HepG2 (cell line): ENCODE results near the gene TAF1B. TPM values are rescaled to one million over a fixed set of nuclear protein-coding genes. Genes with fewer than 3 reads are reported as not detected.

Experiments
- ATF6 ChIP-seq: sonication (generic); formaldehyde crosslinking; conservative IDR thresholded peaks from 2 replicates; pipeline ENCODE4 v1.4.0; 2020; ENCODE audit warnings: missing genetic modification reagents
- EED ChIP-seq: sonication (generic); formaldehyde crosslinking; IDR thresholded peaks from 2 replicates; pipeline ENCODE4 v1.5.0; 2020; ENCODE audit warnings: mild to moderate bottlenecking, missing genetic modification reagents
- FOXO4 ChIP-seq: sonication (generic); formaldehyde crosslinking; conservative IDR thresholded peaks from 2 replicates; pipeline ENCODE4 v1.8.1; 2023; ENCODE audit warnings: missing genetic modification reagents
- IRF2 ChIP-seq: IDR thresholded peaks from 2 replicates; pipeline ENCODE4 v1.6.1; 2018; ENCODE audit warnings: missing genetic modification reagents, missing compliant biosample characterization
- KMT2A ChIP-seq: sonication (generic); formaldehyde crosslinking; IDR thresholded peaks from 2 replicates; pipeline ENCODE4 v1.4.0; 2020; ENCODE audit warnings: missing genetic modification reagents
- NCOA2 ChIP-seq: sonication (generic); formaldehyde crosslinking; IDR thresholded peaks from 2 replicates; pipeline ENCODE4 v1.8.0; 2022; ENCODE audit warnings: inconsistent platforms
- NFATC3 ChIP-seq: sonication (generic); formaldehyde crosslinking; IDR thresholded peaks from 2 replicates; pipeline ENCODE4 v1.5.1; 2020; ENCODE audit warnings: mild to moderate bottlenecking, missing genetic modification reagents
- NFRKB ChIP-seq: fragments of 450-650 bp; IDR thresholded peaks from 2 replicates; pipeline ENCODE4 v1.6.1; 2017
- PAWR ChIP-seq: sonication (generic); formaldehyde crosslinking; IDR thresholded peaks from 2 replicates; pipeline ENCODE4 v1.4.0; 2020; ENCODE audit warnings: missing genetic modification reagents, mild to moderate bottlenecking, borderline replicate concordance
- POLR2AphosphoS5 ChIP-seq: IDR thresholded peaks from 2 replicates; pipeline ENCODE4 v1.6.1; 2012; ENCODE audit warnings: low read depth, low read length
- RAD51 ChIP-seq: fragments of 450-650 bp; IDR thresholded peaks from 2 replicates; pipeline ENCODE4 v1.6.1; 2016; ENCODE audit warnings: borderline replicate concordance
- SCMH1 ChIP-seq: sonication (generic); formaldehyde crosslinking; IDR thresholded peaks from 2 replicates; pipeline ENCODE4 v1.9.0; 2021; ENCODE audit warnings: missing genetic modification reagents, mild to moderate bottlenecking, borderline replicate concordance
- U2AF1 ChIP-seq: fragments of 200-400 bp; formaldehyde crosslinking; optimal IDR thresholded peaks from 2 replicates; pipeline ENCODE3; 2017; ENCODE audit warnings: mild to moderate bottlenecking, low read depth, low read length
- USF2 ChIP-seq, 2 experiments: sonication (generic) in 1 of 2; formaldehyde crosslinking in 1 of 2; IDR thresholded peaks; 2 replicates each; pipeline versions ENCODE4 v1.5.1 to v1.6.1; 2011 to 2020; ENCODE audit warnings: borderline replicate concordance in 1 of 2, low read depth in 1 of 2, low read length in 1 of 2, mild to moderate bottlenecking in 1 of 2, missing genetic modification reagents in 1 of 2, moderate library complexity in 1 of 2
- ZKSCAN1 ChIP-seq: fragments of 150-350 bp; IDR thresholded peaks from 2 replicates; pipeline ENCODE4 v1.6.1; 2014; ENCODE audit warnings: low read length
- ZNF563 ChIP-seq: sonication (generic); formaldehyde crosslinking; IDR thresholded peaks from 2 replicates; pipeline ENCODE4 v1.8.0; 2022; ENCODE audit warnings: mild to moderate bottlenecking, moderate library complexity, missing genetic modification reagents
- ZXDC ChIP-seq: sonication (generic); formaldehyde crosslinking; IDR thresholded peaks from 2 replicates; pipeline ENCODE4 v1.5.0; 2020; ENCODE audit warnings: mild to moderate bottlenecking, missing genetic modification reagents
- polyA plus RNA-seq, 8 experiments: library from polyadenylated mRNA; depleted of rRNA in 3 of 8; stranded (reverse) in 7 of 8; unstranded in 1 of 8; fragments of >200 nt; fragmentation: Illumina TruSeq in 4 of 8; extraction: Trizol in 4 of 8; gene quantifications; 2 replicates each; pipeline versions ENCODE4 v1.2.1 to v1.2.3, GENCODE V29; 2011 to 2016; ENCODE audit warnings: low read depth in 4 of 8, missing spikeins in 1 of 8, mixed read lengths in 1 of 8; ENCODE audit not compliant: insufficient read depth in 1 of 8
- total RNA-seq, 5 experiments: library from RNA; depleted of rRNA; stranded (reverse); fragments of >200 nt; fragmentation: Illumina TruSeq; extraction: Trizol; gene quantifications; 2 replicates each; pipeline ENCODE4 v1.2.3, GENCODE V29; 2016; ENCODE audit warnings: low read depth in 1 of 5
- TF ChIP-seq, protein P1 (sequence below): sonication (generic); formaldehyde crosslinking; IDR thresholded peaks from 2 replicates; pipeline ENCODE4 v1.8.1; 2023; ENCODE audit warnings: mild to moderate bottlenecking, missing genetic modification reagents, borderline replicate concordance

The TAF1B gene
- total and polyA plus RNA-seq, 2 of the 13 experiments (the other 11 are each of a cell fraction or from before 2014, with no cell fraction given), result 13.3 to 27.7 TPM

- TF ChIP-seq ZXDC (CRISPR knock-in tag), result no peak
- TF ChIP-seq KMT2A (CRISPR knock-in tag), result no peak
- TF ChIP-seq ZNF563, result no peak
- no peak for TF ChIP-seq EED (CRISPR knock-in tag)
- no peak for TF ChIP-seq ZKSCAN1
- no peak for TF ChIP-seq FOXO4 (CRISPR knock-in tag)
- no peak for TF ChIP-seq ATF6
- no peak for TF ChIP-seq NFRKB
- TF ChIP-seq POLR2AphosphoS5, result no peak; the same call in 1 of the 2 replicates
- TF ChIP-seq, protein P1, sequence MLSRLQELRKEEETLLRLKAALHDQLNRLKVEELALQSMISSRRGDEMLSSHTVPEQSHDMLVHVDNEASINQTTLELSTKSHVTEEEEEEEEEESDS (CRISPR knock-in tag), result no peak
- TF ChIP-seq RAD51, result no peak
- no peak for TF ChIP-seq IRF2 (CRISPR knock-in tag)
- TF ChIP-seq PAWR (CRISPR knock-in tag), result no peak
- no peak for TF ChIP-seq SCMH1 (CRISPR knock-in tag)
- no peak for TF ChIP-seq U2AF1
- TF ChIP-seq USF2 (IDR thresholded peaks at IDR 0.05; ENCODE audit: low read depth, low read length), result no peak
- TF ChIP-seq USF2 (CRISPR knock-in tag; IDR thresholded peaks at IDR 0.05; ENCODE audit: borderline replicate concordance), result no peak
- TF ChIP-seq NFATC3, result no peak
- TF ChIP-seq NCOA2 (CRISPR knock-in tag), result no peak
These were observed 42.1 kb upstream of the TAF1B start (continued) for GRCh38 chr2:9800975-9801726.
